ENCODE data around the gene DYSF.

DYSF gene

DNA sequence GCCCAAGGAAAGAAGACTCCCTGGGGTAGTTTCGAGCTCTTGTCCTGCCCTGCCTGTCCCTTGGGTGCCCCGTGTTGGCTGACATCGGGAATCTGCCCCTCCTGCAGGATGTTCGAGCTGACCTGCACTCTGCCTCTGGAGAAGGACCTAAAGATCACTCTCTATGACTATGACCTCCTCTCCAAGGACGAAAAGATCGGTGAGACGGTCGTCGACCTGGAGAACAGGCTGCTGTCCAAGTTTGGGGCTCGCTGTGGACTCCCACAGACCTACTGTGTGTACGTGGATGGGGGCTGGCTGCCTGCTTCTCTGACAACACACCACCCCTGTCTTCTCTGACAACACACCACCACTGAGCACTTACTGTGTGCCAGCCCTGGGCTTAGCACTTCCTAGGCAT, 210.8 kb downstream of the DYSF start:
- Histone ChIP-seq H4K91ac (ENCODE audit: low read depth, low read length, poor library complexity) (no peak overlapping the region), H2BK5ac (ENCODE audit: low read length) (no peak overlapping the region), H3K4me2 (ENCODE audit: insufficient read depth, low read length, poor library complexity, severe bottlenecking) (no peak overlapping the region), H4K8ac (ENCODE audit: low read depth, low read length) (no peak overlapping the region), H3K18ac (ENCODE audit: low read length) (peak overlapping the region; percentile 18), H3K4me3 (ENCODE audit: low read length in 2 of 2) (no peak overlapping the region), H2AFZ (ENCODE audit: low read length) (no peak overlapping the region), H2BK12ac (ENCODE audit: low read length) (no peak overlapping the region), H3K23ac (ENCODE audit: low read depth, low read length, poor library complexity) (no peak overlapping the region), H3K9ac (ENCODE audit: low read depth, low read length, poor library complexity) (no peak overlapping the region), H3K4me1 (ENCODE audit: control insufficient read depth in 2 of 2, insufficient read depth in 1 of 2, low read depth in 1 of 2, low read length in 2 of 2) (peaks cover 0 to 3% of the 10 kb centered on the region in 2 donors), H3K14ac (ENCODE audit: low read length) (peak overlapping the region; percentile 47), H2BK120ac (ENCODE audit: low read depth, low read length) (no peak overlapping the region), H3K27me3 (ENCODE audit: control insufficient read depth in 3 of 3, insufficient read depth in 3 of 3, low read depth in 1 of 3, low read length in 3 of 3) (no peaks in the 10 kb centered on the region), H3K4ac (ENCODE audit: low read length) (no peak overlapping the region), H3K27ac (replicated peaks; ENCODE audit: low read length) (no peak overlapping the region), H2AK5ac (ENCODE audit: low read depth, low read length) (no peak overlapping the region), H3K9me3 (replicated peaks in 1 of 2; ENCODE audit: control insufficient read depth in 2 of 2, insufficient read depth in 1 of 2, low read depth in 1 of 2, low read length in 2 of 2) (peaks cover 0 to 1% of the 10 kb centered on the region in 2 donors), H3K79me1 (ENCODE audit: low read depth, low read length) (no peaks in the 10 kb centered on the region), H3K36me3 (replicated peaks in 1 of 2; ENCODE audit: control insufficient read depth in 2 of 2, insufficient read depth in 2 of 2, low read length in 2 of 2) (no peaks in the 10 kb centered on the region), H2BK15ac (ENCODE audit: low read length) (no peak overlapping the region)
- no peak for DNase-seq (ENCODE audit: low spot score)
- no CpG with 5 or more reads among the region's 11 CpGs for WGBS, 2 donors (ENCODE audit: extremely low coverage in 2 of 2, insufficient read length in 2 of 2, insufficient replicate concordance in 1 of 2)

DNA sequence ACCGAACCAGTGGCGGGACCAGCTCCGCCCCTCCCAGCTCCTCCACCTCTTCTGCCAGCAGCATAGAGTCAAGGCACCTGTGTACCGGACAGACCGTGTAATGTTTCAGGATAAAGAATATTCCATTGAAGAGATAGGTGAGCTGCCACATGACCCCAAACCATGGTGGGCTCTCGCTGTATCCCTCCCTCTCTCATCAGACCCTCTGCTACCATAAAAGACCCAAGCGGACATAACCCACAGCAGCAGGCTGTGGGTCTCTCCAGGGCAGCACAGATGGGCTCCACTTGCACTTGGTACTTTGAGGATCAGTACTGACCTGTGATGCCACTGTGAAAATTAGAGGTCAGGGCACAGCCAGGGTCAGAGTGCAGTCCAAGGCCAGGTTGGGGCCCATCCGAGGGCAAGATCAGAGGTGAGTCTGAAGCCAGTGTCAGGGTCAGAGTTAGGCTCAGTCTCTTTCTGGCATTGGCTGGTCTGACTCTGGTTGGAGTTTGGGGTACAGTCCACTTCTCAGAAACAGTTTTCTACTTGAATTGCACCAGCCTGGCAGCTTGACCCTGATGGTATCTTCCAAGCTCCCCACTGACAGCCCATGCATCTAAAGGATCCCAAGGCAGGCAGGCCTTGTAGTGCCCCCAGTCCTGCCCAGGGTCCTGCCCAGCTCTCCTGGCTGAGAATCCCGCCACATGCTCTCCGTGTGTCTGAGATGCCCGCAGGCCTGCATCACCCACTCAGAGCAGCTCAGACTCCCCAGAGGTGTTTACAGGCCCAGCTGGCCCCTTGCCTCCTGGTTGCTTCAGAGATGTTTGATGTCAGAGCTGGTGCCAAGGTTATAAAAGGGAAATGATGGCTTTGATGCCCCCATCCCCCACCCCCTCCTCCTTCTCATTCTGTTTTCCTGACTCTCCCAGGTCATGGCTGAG, 212.1 kb downstream of the DYSF start:
- H3K4me1 ChIP-seq (ENCODE audit: control insufficient read depth in 2 of 2, insufficient read depth in 1 of 2, low read depth in 1 of 2, low read length in 2 of 2): peaks cover 0 to 3% of the 10 kb centered on the region in 2 donors
- H3K9ac ChIP-seq (ENCODE audit: low read depth, low read length, poor library complexity): no peak overlapping the region
- H2AFZ ChIP-seq (ENCODE audit: low read length): no peak overlapping the region
- no peak overlapping the region for H3K18ac ChIP-seq (ENCODE audit: low read length)
- no peaks in the 10 kb centered on the region for H3K36me3 ChIP-seq (replicated peaks in 1 of 2; ENCODE audit: control insufficient read depth in 2 of 2, insufficient read depth in 2 of 2, low read length in 2 of 2)
- H2BK12ac ChIP-seq (ENCODE audit: low read length): no peak overlapping the region
- H3K23ac ChIP-seq (ENCODE audit: low read depth, low read length, poor library complexity): no peak overlapping the region
- H2AK5ac ChIP-seq (ENCODE audit: low read depth, low read length): no peak overlapping the region
- H3K4me3 ChIP-seq (ENCODE audit: low read length in 2 of 2): no peak overlapping the region
- no peak overlapping the region for H3K4ac ChIP-seq (ENCODE audit: low read length)
- no peak overlapping the region for H3K4me2 ChIP-seq (ENCODE audit: insufficient read depth, low read length, poor library complexity, severe bottlenecking)
- no peak overlapping the region for H2BK120ac ChIP-seq (ENCODE audit: low read depth, low read length)
- H4K91ac ChIP-seq (ENCODE audit: low read depth, low read length, poor library complexity): peak overlapping the region; percentile 54
- no peaks in the 10 kb centered on the region for H3K9me3 ChIP-seq (replicated peaks in 1 of 2; ENCODE audit: control insufficient read depth in 2 of 2, insufficient read depth in 1 of 2, low read depth in 1 of 2, low read length in 2 of 2)
- H3K79me1 ChIP-seq (ENCODE audit: low read depth, low read length): no peaks in the 10 kb centered on the region
- H2BK15ac ChIP-seq (ENCODE audit: low read length): no peak overlapping the region
- no CpG with 5 or more reads among the region's 11 CpGs for WGBS, 2 donors (ENCODE audit: extremely low coverage in 2 of 2, insufficient read length in 2 of 2, insufficient replicate concordance in 1 of 2)
- no peak overlapping the region for H4K8ac ChIP-seq (ENCODE audit: low read depth, low read length)
- H2BK5ac ChIP-seq (ENCODE audit: low read length): no peak overlapping the region
- no peak overlapping the region for H3K14ac ChIP-seq (ENCODE audit: low read length)
- H3K27me3 ChIP-seq (ENCODE audit: control insufficient read depth in 3 of 3, insufficient read depth in 3 of 3, low read depth in 1 of 3, low read length in 3 of 3): no peaks in the 10 kb centered on the region
- DNase-seq (ENCODE audit: low spot score): no peak
- no peak overlapping the region for H3K27ac ChIP-seq (replicated peaks; ENCODE audit: low read length)

DNA sequence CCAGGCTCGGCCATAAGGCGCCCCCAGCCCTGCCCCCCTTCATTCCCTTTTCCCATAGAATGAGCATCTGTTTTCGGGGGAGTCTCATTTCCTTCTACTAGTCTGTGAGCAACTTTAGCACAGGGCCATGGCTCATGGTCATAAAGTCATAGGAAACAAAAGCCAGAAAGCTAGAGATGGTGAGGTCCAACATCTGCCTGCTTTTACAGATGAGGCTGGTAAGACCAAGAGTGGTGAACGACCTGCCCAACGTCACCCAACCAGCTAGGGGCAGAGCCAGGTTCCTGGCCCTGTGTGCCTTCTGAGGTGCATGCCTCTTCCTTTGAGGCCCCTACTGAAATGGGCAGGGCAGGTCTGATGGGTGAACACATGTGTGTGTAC, 212.7 kb downstream of the DYSF start:
- Histone ChIP-seq H3K27ac (replicated peaks; ENCODE audit: low read length) (no peak overlapping the region), H2BK15ac (ENCODE audit: low read length) (no peak overlapping the region), H3K79me1 (ENCODE audit: low read depth, low read length) (no peaks in the 10 kb centered on the region), H2BK120ac (ENCODE audit: low read depth, low read length) (no peak overlapping the region), H3K9me3 (replicated peaks in 1 of 2; ENCODE audit: control insufficient read depth in 2 of 2, insufficient read depth in 1 of 2, low read depth in 1 of 2, low read length in 2 of 2) (no peaks in the 10 kb centered on the region), H4K91ac (ENCODE audit: low read depth, low read length, poor library complexity) (no peak overlapping the region), H3K36me3 (replicated peaks in 1 of 2; ENCODE audit: control insufficient read depth in 2 of 2, insufficient read depth in 2 of 2, low read length in 2 of 2) (no peaks in the 10 kb centered on the region), H2BK5ac (ENCODE audit: low read length) (no peak overlapping the region), H3K4me2 (ENCODE audit: insufficient read depth, low read length, poor library complexity, severe bottlenecking) (no peak overlapping the region), H3K18ac (ENCODE audit: low read length) (no peak overlapping the region), H3K9ac (ENCODE audit: low read depth, low read length, poor library complexity) (no peak overlapping the region), H3K4me1 (ENCODE audit: control insufficient read depth in 2 of 2, insufficient read depth in 1 of 2, low read depth in 1 of 2, low read length in 2 of 2) (peaks cover 0 to 3% of the 10 kb centered on the region in 2 donors), H2AK5ac (ENCODE audit: low read depth, low read length) (no peak overlapping the region), H3K14ac (ENCODE audit: low read length) (no peak overlapping the region), H4K8ac (ENCODE audit: low read depth, low read length) (no peak overlapping the region), H2AFZ (ENCODE audit: low read length) (no peak overlapping the region), H2BK12ac (ENCODE audit: low read length) (no peak overlapping the region), H3K4ac (ENCODE audit: low read length) (no peak overlapping the region), H3K23ac (ENCODE audit: low read depth, low read length, poor library complexity) (no peak overlapping the region), H3K4me3 (ENCODE audit: low read length in 2 of 2) (no peak overlapping the region), H3K27me3 (ENCODE audit: control insufficient read depth in 3 of 3, insufficient read depth in 3 of 3, low read depth in 1 of 3, low read length in 3 of 3) (peaks cover 0 to 4% (median 0%) of the 10 kb centered on the region in 3 experiments)
- WGBS, 2 donors (ENCODE audit: extremely low coverage in 2 of 2, insufficient read length in 2 of 2, insufficient replicate concordance in 1 of 2): no CpG with 5 or more reads among the region's 5 CpGs
- DNase-seq (ENCODE audit: low spot score): no peak

DNA sequence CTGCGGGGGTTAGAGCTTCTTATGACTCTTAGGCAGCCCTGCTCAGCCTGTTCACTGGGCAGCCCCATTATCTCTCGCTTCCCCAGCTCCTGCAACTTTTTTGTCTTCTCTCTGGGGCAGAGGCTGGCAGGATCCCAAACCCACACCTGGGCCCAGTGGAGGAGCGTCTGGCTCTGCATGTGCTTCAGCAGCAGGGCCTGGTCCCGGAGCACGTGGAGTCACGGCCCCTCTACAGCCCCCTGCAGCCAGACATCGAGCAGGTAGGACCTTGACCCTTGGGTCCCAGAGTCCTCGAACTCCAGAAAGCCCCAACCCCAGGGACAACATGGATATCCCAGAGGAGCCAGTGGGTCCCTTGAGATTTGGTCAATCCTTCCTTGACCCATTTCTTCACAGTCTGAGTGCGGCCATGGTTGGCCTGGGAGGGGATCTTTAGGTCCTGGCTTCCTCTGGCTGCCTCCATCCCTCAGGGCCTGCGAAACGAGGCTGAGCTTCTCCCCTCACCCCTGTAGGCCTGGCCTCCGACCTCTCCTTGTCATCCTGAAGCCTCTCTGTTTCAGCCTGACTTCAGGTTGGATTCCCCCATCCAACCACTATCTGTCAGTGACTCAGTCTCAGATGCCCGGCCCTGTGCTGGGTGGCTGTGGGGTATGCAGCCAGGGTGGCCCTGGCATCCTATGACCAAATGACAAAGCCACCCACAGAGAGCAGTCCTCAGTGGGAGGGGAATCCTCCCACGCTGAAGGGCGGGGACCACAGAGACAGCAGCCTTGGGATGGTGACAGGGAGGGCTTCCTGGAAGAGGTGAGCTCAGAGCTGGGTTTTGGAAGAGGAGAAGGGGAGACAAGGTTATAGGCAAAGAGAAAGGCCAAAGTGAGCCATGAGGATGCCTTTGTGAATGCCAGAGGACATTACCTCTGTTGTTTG, 214.2 kb downstream of the DYSF start:
- H2AFZ ChIP-seq (ENCODE audit: low read length): no peak overlapping the region
- peaks cover 0 to 3% of the 10 kb centered on the region in 2 donors for H3K4me1 ChIP-seq (ENCODE audit: control insufficient read depth in 2 of 2, insufficient read depth in 1 of 2, low read depth in 1 of 2, low read length in 2 of 2)
- no peak overlapping the region for H3K4me2 ChIP-seq (ENCODE audit: insufficient read depth, low read length, poor library complexity, severe bottlenecking)
- H3K4ac ChIP-seq (ENCODE audit: low read length): no peak overlapping the region
- no peak overlapping the region for H4K91ac ChIP-seq (ENCODE audit: low read depth, low read length, poor library complexity)
- no peaks in the 10 kb centered on the region for H3K36me3 ChIP-seq (replicated peaks in 1 of 2; ENCODE audit: control insufficient read depth in 2 of 2, insufficient read depth in 2 of 2, low read length in 2 of 2)
- no peak overlapping the region for H2BK15ac ChIP-seq (ENCODE audit: low read length)
- no peak overlapping the region for H3K9ac ChIP-seq (ENCODE audit: low read depth, low read length, poor library complexity)
- no peak overlapping the region for H3K27ac ChIP-seq (replicated peaks; ENCODE audit: low read length)
- no peaks in the 10 kb centered on the region for H3K79me1 ChIP-seq (ENCODE audit: low read depth, low read length)
- no peak for DNase-seq (ENCODE audit: low spot score)
- H2BK120ac ChIP-seq (ENCODE audit: low read depth, low read length): no peak overlapping the region
- H3K18ac ChIP-seq (ENCODE audit: low read length): peak overlapping the region; percentile 32
- H4K8ac ChIP-seq (ENCODE audit: low read depth, low read length): no peak overlapping the region
- no CpG with 5 or more reads among the region's 15 CpGs for WGBS, 2 donors (ENCODE audit: extremely low coverage in 2 of 2, insufficient read length in 2 of 2, insufficient replicate concordance in 1 of 2)
- H3K23ac ChIP-seq (ENCODE audit: low read depth, low read length, poor library complexity): peak overlapping the region; percentile 44
- H3K14ac ChIP-seq (ENCODE audit: low read length): no peak overlapping the region
- H3K4me3 ChIP-seq (ENCODE audit: low read length in 2 of 2): no peak overlapping the region
- H3K9me3 ChIP-seq (replicated peaks in 1 of 2; ENCODE audit: control insufficient read depth in 2 of 2, insufficient read depth in 1 of 2, low read depth in 1 of 2, low read length in 2 of 2): no peaks in the 10 kb centered on the region
- H2AK5ac ChIP-seq (ENCODE audit: low read depth, low read length): peak overlapping the region; percentile 42
- no peak overlapping the region for H2BK12ac ChIP-seq (ENCODE audit: low read length)
- peaks cover 0 to 4% (median 0%) of the 10 kb centered on the region in 3 experiments for H3K27me3 ChIP-seq (ENCODE audit: control insufficient read depth in 3 of 3, insufficient read depth in 3 of 3, low read depth in 1 of 3, low read length in 3 of 3)
- H2BK5ac ChIP-seq (ENCODE audit: low read length): no peak overlapping the region
